GM18505 (cell line): ENCODE measurements around the gene LRRC75A.
A peak's percentile ranks its signal among the peaks of the same experiment; 100 is the strongest.

ENCODE experiments used
- ATAC-seq: cut with Tn5 transposase; IDR thresholded peaks from one replicate; pipeline ENCODE4 v1.9.1; 2021; ENCODE audit not compliant: unreplicated experiment
- POLR2A ChIP-seq: IDR thresholded peaks from 4 replicates; pipeline ENCODE4 v1.6.1; 2011; ENCODE audit warnings: borderline replicate concordance; ENCODE audit not compliant: insufficient read depth, insufficient read length; ENCODE audit errors: extremely low read depth

LRRC75A gene

GRCh38 chr17:16437083-16437482 is 54.9 kb downstream of the LRRC75A start:
- ATAC-seq: no peak
- TF ChIP-seq POLR2A: no peak

GRCh38 chr17:16435925-16436886 is 55.8 kb downstream of the LRRC75A start:
- TF ChIP-seq POLR2A: no peak
- no peak for ATAC-seq

- TF ChIP-seq POLR2A: peak; percentile 23
- no peak for ATAC-seq
Observed at GRCh38 chr17:16434662-16435061, 57.3 kb downstream of the LRRC75A start.

- TF ChIP-seq POLR2A: no peak
- ATAC-seq: no peak
Observed at GRCh38 chr17:16433514-16433913, 58.5 kb downstream of the LRRC75A start.

- ATAC-seq: no peak
- TF ChIP-seq POLR2A: no peak
Observed at GRCh38 chr17:16432017-16432416, 60.0 kb downstream of the LRRC75A start.

- ATAC-seq: no peak
- TF ChIP-seq POLR2A: no peak
Observed at GRCh38 chr17:16430650-16431049, 61.3 kb downstream of the LRRC75A start.

GRCh38 chr17:16429083-16429482 is 62.9 kb downstream of the LRRC75A start:
- no peak for ATAC-seq
- no peak for TF ChIP-seq POLR2A

GRCh38 chr17:16428098-16428882 is 63.7 kb downstream of the LRRC75A start:
- ATAC-seq: no peak
- no peak for TF ChIP-seq POLR2A

- ATAC-seq: no peak
- no peak for TF ChIP-seq POLR2A
Observed at GRCh38 chr17:16427020-16427419, 65.0 kb downstream of the LRRC75A start.

- no peak for TF ChIP-seq POLR2A
Observed at GRCh38 chr17:16425698-16426659, 66.0 kb downstream of the LRRC75A start.

GRCh38 chr17:16425202-16425601 is 66.8 kb downstream of the LRRC75A start:
- TF ChIP-seq POLR2A: no peak
- ATAC-seq: no peak

More at GRCh38 chr17:16425698-16426659, 66.0 kb downstream of the LRRC75A start:
- no peak for ATAC-seq

- ATAC-seq: no peak
- TF ChIP-seq POLR2A: no peak
Observed at GRCh38 chr17:16423226-16423872, 68.6 kb downstream of the LRRC75A start.
